Measurements from ENCODE around the gene IQCN.

The IQCN gene

GRCh38 chr19:18229915-18230314, 44.3 kb downstream of the IQCN start:
- Histone ChIP-seq H3K36me3 (ENCODE audit: insufficient read depth, low read length) (no peaks in the 10 kb centered on the region), H3K9ac (ENCODE audit: low read depth, low read length) (no peak overlapping the region), H3K4me1 (ENCODE audit: insufficient read depth, low read length) (peaks cover 18% of the 10 kb centered on the region), H3K9me3 (ENCODE audit: control insufficient read depth, insufficient read depth, low read length) (no peaks in the 10 kb centered on the region)

- peaks cover 18% of the 10 kb centered on the region for H3K4me1 ChIP-seq (ENCODE audit: insufficient read depth, low read length)
Observed at GRCh38 chr19:18229474-18229873, 44.8 kb downstream of the IQCN start.

GRCh38 chr19:18227781-18228271, 46.4 kb downstream of the IQCN start:
- Histone ChIP-seq H3K4me1 (ENCODE audit: insufficient read depth, low read length) (peaks cover 18% of the 10 kb centered on the region), H3K9me3 (ENCODE audit: control insufficient read depth, insufficient read depth, low read length) (no peaks in the 10 kb centered on the region), H3K9ac (ENCODE audit: low read depth, low read length) (no peak overlapping the region), H3K36me3 (ENCODE audit: insufficient read depth, low read length) (no peaks in the 10 kb centered on the region)

More at GRCh38 chr19:18229474-18229873, 44.8 kb downstream of the IQCN start:
- no peaks in the 10 kb centered on the region for H3K36me3 ChIP-seq (ENCODE audit: insufficient read depth, low read length)
- no peak overlapping the region for H3K9ac ChIP-seq (ENCODE audit: low read depth, low read length)
- no peaks in the 10 kb centered on the region for H3K9me3 ChIP-seq (ENCODE audit: control insufficient read depth, insufficient read depth, low read length)

- Histone ChIP-seq H3K9ac (ENCODE audit: low read depth, low read length) (no peak overlapping the region), H3K9me3 (ENCODE audit: control insufficient read depth, insufficient read depth, low read length) (no peaks in the 10 kb centered on the region), H3K36me3 (ENCODE audit: insufficient read depth, low read length) (no peaks in the 10 kb centered on the region), H3K4me1 (ENCODE audit: insufficient read depth, low read length) (peaks cover 15% of the 10 kb centered on the region)
Observed at GRCh38 chr19:18226956-18227780, 47.1 kb downstream of the IQCN start.

DNA sequence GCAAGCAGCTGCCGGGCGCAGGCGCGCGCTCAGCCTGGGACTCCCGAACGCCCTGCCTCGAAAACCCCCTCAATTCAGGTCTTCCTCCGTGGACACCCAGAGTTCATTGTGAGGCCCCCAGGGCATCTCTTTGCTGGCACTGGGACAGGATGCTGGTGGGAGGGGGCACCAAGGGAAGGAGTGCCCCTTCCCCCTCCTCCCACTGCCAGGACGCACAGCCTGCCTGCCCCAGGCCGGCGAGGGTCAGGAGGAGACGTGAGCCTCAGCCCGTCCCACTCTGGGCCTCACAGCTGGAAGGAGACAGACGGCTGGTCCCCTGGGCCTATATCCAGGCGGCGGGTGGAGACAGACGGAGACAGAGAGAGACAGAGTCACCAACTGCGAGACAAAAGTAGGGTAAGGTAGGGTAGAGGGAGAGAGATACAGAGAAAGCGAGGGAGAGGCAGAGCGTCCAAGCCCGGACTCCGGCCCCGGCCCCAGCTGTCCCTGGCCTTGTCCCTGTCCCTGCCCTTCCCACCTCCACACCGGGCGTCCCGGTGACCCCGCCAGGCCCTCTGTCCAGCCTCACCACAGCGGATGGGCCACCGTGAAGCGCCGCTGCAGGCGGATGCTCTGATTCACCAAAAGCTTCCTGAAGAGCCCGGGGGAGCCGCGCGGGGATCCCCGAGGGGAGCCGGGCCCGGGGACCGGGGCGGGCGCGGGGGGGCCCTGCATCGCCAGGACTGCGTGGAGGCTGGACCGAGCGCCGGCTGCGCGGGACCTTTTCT, 48.4 kb downstream of the IQCN start, which contains the start of gene PDE4C:
TSS of gene PDE4C (minus strand) at position 737 of the 767 bp plus-strand sequence. CDS start at position 714, 23 bp downstream.
- peaks cover 4% of the 10 kb centered on the region for H3K4me1 ChIP-seq (ENCODE audit: insufficient read depth, low read length)
- peak within 1 kb of the TSS; percentile 97; the same call in 1 of the 2 replicates for H3K9ac ChIP-seq (ENCODE audit: low read depth, low read length)
- H3K9me3 ChIP-seq (ENCODE audit: control insufficient read depth, insufficient read depth, low read length): no peaks in the 10 kb centered on the region
- no peaks in the 10 kb centered on the region for H3K36me3 ChIP-seq (ENCODE audit: insufficient read depth, low read length)

DNA sequence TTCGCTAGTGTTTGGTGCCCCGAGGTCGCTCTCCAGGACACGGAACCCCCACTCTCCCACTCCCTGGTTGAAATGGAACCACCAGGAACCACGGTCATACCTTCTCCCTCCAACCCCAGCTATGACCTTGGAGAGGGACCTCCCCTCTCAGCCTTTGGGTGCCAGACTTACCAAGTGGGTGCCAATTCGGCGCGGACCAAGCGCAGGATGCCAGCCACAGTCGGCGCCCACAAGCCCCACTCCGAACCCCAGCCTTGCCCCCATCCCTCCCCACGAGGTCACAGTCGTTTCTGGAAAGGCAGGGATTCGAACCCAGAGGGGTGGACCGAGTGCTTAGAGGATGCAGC, 48.9 kb downstream of the IQCN start:
- H3K36me3 ChIP-seq (ENCODE audit: insufficient read depth, low read length): no peaks in the 10 kb centered on the region
- no peaks in the 10 kb centered on the region; the same call in 1 of the 2 replicates for H3K4me1 ChIP-seq (ENCODE audit: insufficient read depth, low read length)
- no peaks in the 10 kb centered on the region for H3K9me3 ChIP-seq (ENCODE audit: control insufficient read depth, insufficient read depth, low read length)
- H3K9ac ChIP-seq (ENCODE audit: low read depth, low read length): peak overlapping the region; percentile 97; the same call in 1 of the 2 replicates

- H3K36me3 ChIP-seq (ENCODE audit: insufficient read depth, low read length): no peaks in the 10 kb centered on the region
- H3K9me3 ChIP-seq (ENCODE audit: control insufficient read depth, insufficient read depth, low read length): no peaks in the 10 kb centered on the region
- no peaks in the 10 kb centered on the region; the same call in 1 of the 2 replicates for H3K4me1 ChIP-seq (ENCODE audit: insufficient read depth, low read length)
- peak overlapping the region; percentile 97 for H3K9ac ChIP-seq (ENCODE audit: low read depth, low read length)
Observed at GRCh38 chr19:18224525-18225354, 49.5 kb downstream of the IQCN start.

- H3K36me3 ChIP-seq (ENCODE audit: insufficient read depth, low read length): no peaks in the 10 kb centered on the region
- H3K4me1 ChIP-seq (ENCODE audit: insufficient read depth, low read length): no peaks in the 10 kb centered on the region; the same call in 1 of the 2 replicates
- H3K9me3 ChIP-seq (ENCODE audit: control insufficient read depth, insufficient read depth, low read length): no peaks in the 10 kb centered on the region
- H3K9ac ChIP-seq (ENCODE audit: low read depth, low read length): peak overlapping the region; percentile 97
Observed at GRCh38 chr19:18223860-18224524, 50.3 kb downstream of the IQCN start.

- no peaks in the 10 kb centered on the region for H3K9me3 ChIP-seq (ENCODE audit: control insufficient read depth, insufficient read depth, low read length)
- no peaks in the 10 kb centered on the region for H3K36me3 ChIP-seq (ENCODE audit: insufficient read depth, low read length)
- H3K4me1 ChIP-seq (ENCODE audit: insufficient read depth, low read length): no peaks in the 10 kb centered on the region; the same call in 1 of the 2 replicates
- no peak overlapping the region for H3K9ac ChIP-seq (ENCODE audit: low read depth, low read length)
Observed at GRCh38 chr19:18221815-18222725, 52.2 kb downstream of the IQCN start.

DNA sequence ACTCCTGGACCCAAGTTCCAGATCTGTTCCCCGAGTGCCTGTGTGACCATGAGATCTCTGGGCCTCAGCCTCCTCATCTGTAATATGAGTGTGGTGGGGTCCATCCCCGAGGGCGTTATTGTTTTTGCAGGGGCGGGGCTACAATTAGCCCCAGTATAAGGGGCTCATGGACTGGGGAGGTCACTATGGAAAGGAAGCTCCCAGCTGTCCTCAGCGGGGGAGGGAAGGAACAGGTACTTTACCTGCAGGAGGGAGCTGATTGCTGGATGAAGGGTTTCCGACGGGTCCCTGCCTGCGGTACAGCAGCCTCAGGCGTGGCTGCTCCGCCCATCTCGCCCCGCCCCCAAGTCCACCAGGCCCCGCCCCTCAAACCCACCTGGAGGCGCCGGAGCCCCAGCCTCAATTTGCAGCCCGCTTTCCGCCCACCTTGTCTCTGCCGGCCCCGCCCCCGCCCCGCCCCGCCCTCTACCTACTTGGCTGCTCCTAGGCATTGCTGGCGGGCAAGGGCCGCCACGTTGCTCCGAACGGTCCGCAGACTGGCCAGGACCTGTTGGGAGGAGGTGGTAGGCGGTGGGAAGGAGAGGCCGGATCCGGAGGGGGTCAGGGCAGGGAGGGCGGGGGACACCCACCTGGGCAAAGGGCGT, 53.5 kb downstream of the IQCN start:
- peak overlapping the region; percentile 42; the same call in 1 of the 2 replicates for H3K9ac ChIP-seq (ENCODE audit: low read depth, low read length)

DNA sequence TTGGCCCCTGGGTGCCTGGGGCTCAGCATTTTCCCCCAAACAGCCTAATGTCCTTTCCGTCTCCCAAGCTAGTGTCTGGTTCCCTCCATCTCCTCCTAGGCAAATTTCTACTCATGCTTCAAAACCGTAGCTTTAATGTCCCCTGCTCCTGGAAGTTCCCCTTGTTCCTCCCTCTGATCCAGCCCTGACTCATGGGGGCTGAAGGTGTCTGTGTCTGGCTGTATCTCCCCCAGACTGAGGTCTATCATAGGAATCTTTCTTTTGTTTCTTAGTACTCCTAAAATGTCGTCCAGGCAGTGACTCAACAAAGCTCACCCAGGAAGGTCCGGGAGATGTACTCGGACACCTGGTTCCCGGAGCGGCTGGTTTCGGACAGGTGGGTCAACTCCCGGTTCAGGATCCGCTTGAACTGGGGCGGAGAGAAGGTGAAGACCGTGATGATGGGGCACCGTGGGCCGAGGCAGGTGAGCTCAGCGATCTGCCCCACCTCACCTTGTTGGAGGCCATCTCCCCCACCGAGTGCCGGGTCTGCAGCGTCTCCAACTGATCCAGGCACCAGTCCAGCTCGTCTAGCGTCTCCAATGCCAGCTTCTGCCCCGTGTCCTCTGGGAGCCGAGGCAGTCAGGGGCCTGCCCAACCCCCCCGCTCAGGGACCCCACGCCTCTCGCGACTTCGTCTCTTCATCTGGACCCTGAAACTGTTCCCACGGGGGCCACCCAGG, 54.2 kb downstream of the IQCN start:
- Histone ChIP-seq H3K4me1 (ENCODE audit: insufficient read depth, low read length) (no peaks in the 10 kb centered on the region; the same call in 1 of the 2 replicates), H3K9me3 (ENCODE audit: control insufficient read depth, insufficient read depth, low read length) (no peaks in the 10 kb centered on the region), H3K9ac (ENCODE audit: low read depth, low read length) (peak overlapping the region; percentile 37; the same call in 1 of the 2 replicates), H3K36me3 (ENCODE audit: insufficient read depth, low read length) (no peaks in the 10 kb centered on the region)

More for the DNA sequence above, 53.5 kb downstream of the IQCN start:
- no peaks in the 10 kb centered on the region for H3K9me3 ChIP-seq (ENCODE audit: control insufficient read depth, insufficient read depth, low read length)
- no peaks in the 10 kb centered on the region; the same call in 1 of the 2 replicates for H3K4me1 ChIP-seq (ENCODE audit: insufficient read depth, low read length)
- no peaks in the 10 kb centered on the region for H3K36me3 ChIP-seq (ENCODE audit: insufficient read depth, low read length)

GRCh38 chr19:18218600-18218999, 55.7 kb downstream of the IQCN start:
- Histone ChIP-seq H3K9me3 (ENCODE audit: control insufficient read depth, insufficient read depth, low read length) (no peaks in the 10 kb centered on the region), H3K9ac (ENCODE audit: low read depth, low read length) (no peak overlapping the region), H3K4me1 (ENCODE audit: insufficient read depth, low read length) (no peaks in the 10 kb centered on the region; the same call in 1 of the 2 replicates), H3K36me3 (ENCODE audit: insufficient read depth, low read length) (no peaks in the 10 kb centered on the region)
